KMS-11 (cell line): ENCODE results near the gene ARHGEF1.
A peak's percentile ranks its signal among the peaks of the same experiment; 100 is the strongest.

Experiments used
- H2AFZ ChIP-seq: fragments of 200-600 bp; sonication (generic); 2 replicates; pipeline ENCODE4 v1.6.1; 2016; ENCODE audit warnings: antibody characterized with exemption, mixed run types, low read depth
- H3K27ac ChIP-seq: fragments of 200-600 bp; sonication (generic); 2 replicates; pipeline ENCODE4 v1.6.1; 2016; ENCODE audit warnings: mild to moderate bottlenecking, mixed run types
- H3K27me3 ChIP-seq: fragments of 200-600 bp; sonication (generic); 2 replicates; pipeline ENCODE4 v1.6.1; 2017; ENCODE audit warnings: mild to moderate bottlenecking, low read depth, mixed run types, moderate library complexity; ENCODE audit not compliant: insufficient read depth
- H3K36me3 ChIP-seq: fragments of 200-600 bp; sonication (generic); 2 replicates; pipeline ENCODE4 v1.6.1; 2017; ENCODE audit warnings: mild to moderate bottlenecking, mixed run types; ENCODE audit not compliant: insufficient read depth
- H3K4me1 ChIP-seq: fragments of 200-600 bp; sonication (generic); 2 replicates; pipeline ENCODE4 v1.6.1; 2016; ENCODE audit warnings: mild to moderate bottlenecking, low read depth, mixed run types; ENCODE audit not compliant: poor library complexity, severe bottlenecking
- H3K4me2 ChIP-seq: fragments of 200-600 bp; sonication (generic); 2 replicates; pipeline ENCODE4 v1.7.0; 2016; ENCODE audit warnings: mild to moderate bottlenecking, mixed run types
- H3K4me3 ChIP-seq: fragments of 200-600 bp; sonication (generic); IDR thresholded peaks from 2 replicates; pipeline ENCODE4 v1.6.1; 2017; ENCODE audit warnings: low read depth, low read length, mixed read lengths; ENCODE audit not compliant: insufficient read depth
- H3K79me2 ChIP-seq: fragments of 200-600 bp; sonication (generic); 2 replicates; pipeline ENCODE4 v1.6.1; 2016; ENCODE audit warnings: low read depth, mixed run types; ENCODE audit not compliant: insufficient read depth
- H3K9ac ChIP-seq: fragments of 200-600 bp; sonication (generic); 2 replicates; pipeline ENCODE4 v1.6.1; 2016; ENCODE audit warnings: mild to moderate bottlenecking, mixed run types
- H4K20me1 ChIP-seq: fragments of 200-600 bp; sonication (generic); 2 replicates; pipeline ENCODE4 v1.6.1; 2016; ENCODE audit warnings: mild to moderate bottlenecking, mixed run types; ENCODE audit not compliant: insufficient read depth
- TF ChIP-seq, protein P1 (sequence below): fragments of 200-600 bp; sonication (generic); conservative IDR thresholded peaks from 2 replicates; pipeline ENCODE4 v1.6.1; 2017; ENCODE audit warnings: low read depth, mild to moderate bottlenecking, antibody characterized with exemption, low read length, moderate library complexity, mixed read lengths

The ARHGEF1 gene

DNA sequence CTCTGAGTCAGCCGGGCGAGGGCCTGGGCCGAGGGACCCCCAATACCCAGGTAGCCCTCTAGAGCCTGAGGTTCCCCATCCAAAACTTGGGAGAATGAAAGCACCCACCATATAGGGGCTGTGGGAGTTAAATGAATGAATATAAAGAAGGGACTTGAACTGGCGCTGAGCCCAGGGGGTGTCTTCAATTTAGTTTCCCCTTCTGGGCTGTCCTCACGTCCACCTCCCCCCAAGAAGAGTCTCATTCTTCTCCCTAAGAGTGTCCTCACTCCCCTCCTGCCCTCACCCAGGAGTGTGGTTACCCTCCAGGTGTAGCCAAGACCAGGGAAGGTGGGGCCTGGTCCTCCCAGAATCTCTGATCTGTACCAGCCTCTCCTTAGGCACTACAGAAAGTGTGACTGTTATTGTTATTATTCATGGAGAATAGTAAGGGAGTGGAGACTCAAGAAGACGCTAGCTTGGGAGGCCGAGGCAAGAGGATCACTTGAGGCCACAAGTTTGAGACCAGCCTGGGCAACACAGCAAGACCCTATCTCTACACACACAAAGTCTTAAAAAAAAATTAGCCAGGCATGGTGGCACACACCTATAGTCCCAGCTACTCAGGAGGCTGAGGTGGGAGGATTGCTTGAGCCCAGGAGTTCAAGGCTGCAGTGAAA is 3.2 kb upstream of the ARHGEF1 start:
- Histone ChIP-seq H2AFZ (no peak overlapping the region), H3K36me3 (no peaks in the 10 kb centered on the region), H3K27me3 (peaks cover 5% of the 10 kb centered on the region; the same call in 1 of the 2 replicates), H3K27ac (no peak overlapping the region), H4K20me1 (no peaks in the 10 kb centered on the region), H3K4me3 (no peak overlapping the region), H3K79me2 (peaks cover 4% of the 10 kb centered on the region; the same call in 1 of the 2 replicates), H3K9ac (no peak overlapping the region), H3K4me1 (peaks cover 26% of the 10 kb centered on the region), H3K4me2 (no peak overlapping the region)
- TF ChIP-seq, protein P1, sequence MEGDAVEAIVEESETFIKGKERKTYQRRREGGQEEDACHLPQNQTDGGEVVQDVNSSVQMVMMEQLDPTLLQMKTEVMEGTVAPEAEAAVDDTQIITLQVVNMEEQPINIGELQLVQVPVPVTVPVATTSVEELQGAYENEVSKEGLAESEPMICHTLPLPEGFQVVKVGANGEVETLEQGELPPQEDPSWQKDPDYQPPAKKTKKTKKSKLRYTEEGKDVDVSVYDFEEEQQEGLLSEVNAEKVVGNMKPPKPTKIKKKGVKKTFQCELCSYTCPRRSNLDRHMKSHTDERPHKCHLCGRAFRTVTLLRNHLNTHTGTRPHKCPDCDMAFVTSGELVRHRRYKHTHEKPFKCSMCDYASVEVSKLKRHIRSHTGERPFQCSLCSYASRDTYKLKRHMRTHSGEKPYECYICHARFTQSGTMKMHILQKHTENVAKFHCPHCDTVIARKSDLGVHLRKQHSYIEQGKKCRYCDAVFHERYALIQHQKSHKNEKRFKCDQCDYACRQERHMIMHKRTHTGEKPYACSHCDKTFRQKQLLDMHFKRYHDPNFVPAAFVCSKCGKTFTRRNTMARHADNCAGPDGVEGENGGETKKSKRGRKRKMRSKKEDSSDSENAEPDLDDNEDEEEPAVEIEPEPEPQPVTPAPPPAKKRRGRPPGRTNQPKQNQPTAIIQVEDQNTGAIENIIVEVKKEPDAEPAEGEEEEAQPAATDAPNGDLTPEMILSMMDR: no peak

DNA sequence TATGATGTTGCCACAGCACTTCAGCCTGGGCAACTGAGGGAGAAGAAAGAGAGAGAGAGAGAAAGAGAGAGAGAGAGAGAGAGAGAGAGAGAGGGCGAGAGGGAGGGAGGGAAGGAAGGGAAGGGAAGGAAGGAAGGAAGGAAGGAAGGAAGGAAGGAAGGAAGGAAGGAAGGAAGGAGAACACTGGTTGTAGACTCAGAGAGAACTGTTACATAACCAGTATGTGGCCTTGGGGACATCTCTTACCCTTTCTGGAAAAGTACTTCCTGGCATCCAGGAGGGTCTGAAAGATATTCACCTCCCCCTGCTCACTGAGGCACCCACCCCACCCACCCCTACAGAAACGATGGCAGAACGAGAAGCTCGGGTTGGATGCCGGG is 2.7 kb upstream of the ARHGEF1 start:
- Histone ChIP-seq H3K4me1 (peaks cover 32% of the 10 kb centered on the region), H2AFZ (no peak overlapping the region), H3K27me3 (peaks cover 5% of the 10 kb centered on the region; the same call in 1 of the 2 replicates), H3K27ac (no peak overlapping the region), H4K20me1 (no peaks in the 10 kb centered on the region), H3K4me2 (no peak overlapping the region), H3K79me2 (peaks cover 7% of the 10 kb centered on the region; the same call in 1 of the 2 replicates), H3K36me3 (no peaks in the 10 kb centered on the region), H3K4me3 (no peak overlapping the region), H3K9ac (no peak overlapping the region)
- TF ChIP-seq, protein P1: no peak

DNA sequence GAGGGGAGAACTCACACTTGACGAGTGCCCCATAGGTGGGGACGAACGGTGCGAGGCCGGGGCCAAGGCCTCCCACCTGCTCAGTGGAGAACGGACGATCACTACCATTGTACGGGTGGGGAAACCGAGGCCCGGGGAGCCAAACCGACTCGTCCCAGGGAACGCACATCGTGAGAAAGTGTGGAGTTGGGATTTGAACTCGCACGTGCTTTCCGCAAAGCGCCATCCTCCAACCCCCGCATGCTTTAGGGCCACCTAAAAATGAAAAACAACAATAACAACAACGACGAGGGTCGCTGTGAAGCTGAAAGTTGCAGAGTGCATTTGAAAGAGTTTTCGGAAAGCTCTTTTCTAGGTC is 458 bp downstream of the ARHGEF1 start:
- Histone ChIP-seq H3K27ac (peak overlapping the region; percentile 54), H3K4me3 (no peak overlapping the region), H3K4me2 (peak overlapping the region; percentile 71), H3K4me1 (peaks cover 40% of the 10 kb centered on the region), H2AFZ (peak overlapping the region; percentile 30; the same call in 1 of the 2 replicates), H3K27me3 (peaks cover 5% of the 10 kb centered on the region; the same call in 1 of the 2 replicates), H4K20me1 (0 out of 2 replicates have a peak, but pooled peaks cover 4% of the 10 kb centered on the region), H3K9ac (peak overlapping the region; percentile 83), H3K79me2 (peaks cover 24% of the 10 kb centered on the region), H3K36me3 (no peaks in the 10 kb centered on the region)
- TF ChIP-seq, protein P1: no peak

DNA sequence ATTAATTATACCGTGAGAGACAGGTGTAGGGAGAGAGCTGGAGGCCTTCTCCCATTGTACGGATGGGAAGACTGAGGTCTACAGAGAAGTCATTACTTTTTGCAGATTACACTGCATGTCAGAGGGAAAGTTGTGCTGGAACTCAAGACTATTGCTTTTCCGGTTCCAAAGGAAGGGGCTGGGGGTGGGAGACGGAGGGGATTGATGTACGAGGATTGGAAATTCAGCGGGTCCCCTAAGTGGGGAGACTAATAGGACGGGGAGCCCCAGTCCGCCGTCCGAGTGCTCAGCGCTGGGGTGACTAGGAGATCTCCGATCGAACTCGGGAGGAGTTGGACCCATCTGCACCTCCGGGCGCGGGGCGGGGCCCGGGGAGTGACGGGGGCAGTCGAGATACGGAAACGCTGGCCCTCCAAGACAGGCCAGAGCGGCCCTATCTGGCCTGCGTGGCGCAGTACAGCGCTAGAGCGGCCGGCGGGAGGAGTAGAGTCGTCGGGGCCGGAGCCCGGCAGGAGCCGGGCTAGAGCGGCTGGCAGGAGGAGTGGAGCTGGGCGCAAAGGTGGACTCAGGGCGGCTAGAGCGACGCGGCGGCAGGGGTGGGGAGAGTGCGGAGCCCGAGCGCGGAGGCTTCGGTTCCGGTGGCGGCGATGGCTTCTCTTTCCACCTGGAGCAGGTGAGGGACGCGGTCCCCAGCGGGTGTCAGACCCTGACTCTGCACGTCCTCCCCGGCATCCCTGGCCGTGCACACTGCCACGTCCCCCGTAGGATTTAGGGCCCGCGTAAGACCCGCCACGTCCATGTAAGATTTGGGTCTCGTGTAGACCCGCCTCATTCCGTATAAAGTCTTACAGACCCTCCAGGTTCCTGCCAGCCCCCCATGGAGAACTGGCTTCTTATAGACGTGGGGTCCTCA is 1.1 kb downstream of the ARHGEF1 start:
- Histone ChIP-seq H3K4me1 (peaks cover 40% of the 10 kb centered on the region), H3K79me2 (peaks cover 24% of the 10 kb centered on the region), H2AFZ (peak overlapping the region; percentile 41; the same call in 1 of the 2 replicates), H3K27ac (peak overlapping the region; percentile 54), H3K4me2 (peak overlapping the region; percentile 99), H4K20me1 (0 out of 2 replicates have a peak, but pooled peaks cover 4% of the 10 kb centered on the region), H3K4me3 (no peak overlapping the region), H3K9ac (peak overlapping the region; percentile 83), H3K36me3 (no peaks in the 10 kb centered on the region), H3K27me3 (peaks cover 5% of the 10 kb centered on the region; the same call in 1 of the 2 replicates)
- TF ChIP-seq, protein P1: no peak
